HepG2 (cell line): ENCODE measurements around the gene KIAA0232. TPM values are rescaled to one million over a fixed set of nuclear protein-coding genes. Genes with fewer than 3 reads are reported as not detected.

Source experiments
- ATAC-seq: fragments of 200-7000 bp; cut with Tn5 transposase; 3 replicates; pipeline ENCODE4 v1.9.1; 2020; ENCODE audit warnings: mild to moderate bottlenecking, moderate library complexity
- BruUV-seq: library from RNA; stranded (reverse); fragments of 400-500 nt; replicated peaks from 2 replicates; lab custom pipeline; 2021; lab: Mats Ljungman, UMichigan
- CTCF ChIA-PET: fragments of 300-600 bp; formaldehyde crosslinking; extraction: SDS; loops from one replicate; lab custom pipeline; 2021; ENCODE audit warnings: low total read pairs, inconsistent platforms, low intra/inter-chr PET ratio; lab: Yijun Ruan, JAX
- POLR2A ChIA-PET: fragments of 350-600 bp; sonication (Branson Sonifier 250); formaldehyde crosslinking; loops from one replicate; lab custom pipeline; 2020; ENCODE audit warnings: antibody characterized with exemption, inconsistent platforms; lab: Yijun Ruan, JAX
- DNase-seq: peaks from one replicate; pipeline ENCODE4 v3.0.0-alpha.2; 2015; ENCODE audit warnings: low spot score
- FAIRE-seq: peaks from 3 replicates; lab custom pipeline; 2011; peaks lifted over from hg19 to GRCh38; lab: Jason Lieb, UNC
- H2AFZ ChIP-seq: one replicate; pipeline ENCODE4 v1.6.1; 2011; ENCODE audit warnings: low read length, inconsistent platforms
- H3K27ac ChIP-seq: fragments of 300-600 bp; 3 replicates; pipeline ENCODE4 v1.8.0; 2011; ENCODE audit warnings: mixed run types, mild to moderate bottlenecking, mixed read lengths, low read length, inconsistent platforms; ENCODE audit not compliant: insufficient read depth; ENCODE audit errors: extremely low read length
- H3K27me3 ChIP-seq, 2 experiments: fragments of 200-600 bp in 1 of 2; 2 replicates in 1 of 2; 3 replicates in 1 of 2; pipeline versions ENCODE4 v1.6.0 to v1.8.0; 2011; ENCODE audit warnings: low read length in 2 of 2, mild to moderate bottlenecking in 2 of 2, moderate library complexity in 2 of 2, inconsistent platforms in 1 of 2; ENCODE audit not compliant: insufficient read depth in 2 of 2, control insufficient read depth in 1 of 2
- H3K36me3 ChIP-seq, 2 experiments: fragments of 200-600 bp in 1 of 2; replicated peaks in 1 of 2; 2 replicates in 1 of 2; 3 replicates in 1 of 2; pipeline versions ENCODE4 v1.5.1 to v1.8.0; 2011; ENCODE audit warnings: low read length in 2 of 2, inconsistent platforms in 1 of 2; ENCODE audit not compliant: insufficient read depth in 2 of 2, control insufficient read depth in 1 of 2
- H3K4me1 ChIP-seq: 2 replicates; pipeline ENCODE4 v1.5.1; 2012; ENCODE audit warnings: low read length, inconsistent platforms; ENCODE audit not compliant: insufficient read depth
- H3K4me2 ChIP-seq: 2 replicates; pipeline ENCODE4 v1.6.0; 2011; ENCODE audit warnings: low read depth, low read length, inconsistent platforms
- H3K4me3 ChIP-seq, 3 experiments: fragments of 200-600 bp in 1 of 3; sonication (generic), shearing (Covaris generic) in 1 of 3; replicated peaks in 1 of 3; 2 replicates each; pipeline ENCODE4 v1.5.1; 2011 to 2016; ENCODE audit warnings: low read length in 3 of 3, inconsistent platforms in 2 of 3, low read depth in 2 of 3, mild to moderate bottlenecking in 2 of 3, control low read depth in 1 of 3, mixed read lengths in 1 of 3; ENCODE audit not compliant: insufficient read depth in 1 of 3
- H3K79me2 ChIP-seq: one replicate; pipeline ENCODE4 v1.6.1; 2011; ENCODE audit warnings: low read length, inconsistent platforms; ENCODE audit not compliant: insufficient read depth
- H3K9ac ChIP-seq: 2 replicates; pipeline ENCODE4 v1.6.0; 2011; ENCODE audit warnings: mild to moderate bottlenecking, low read depth, low read length, inconsistent platforms; ENCODE audit not compliant: insufficient read depth
- H3K9me3 ChIP-seq: 2 replicates; pipeline ENCODE4 v1.5.1; 2012; ENCODE audit warnings: mild to moderate bottlenecking, low read length
- H4K20me1 ChIP-seq: 2 replicates; pipeline ENCODE4 v1.6.0; 2011; ENCODE audit warnings: inconsistent platforms, mild to moderate bottlenecking, low read length, moderate library complexity; ENCODE audit not compliant: insufficient read depth
- AKNA ChIP-seq: sonication (generic); formaldehyde crosslinking; IDR thresholded peaks from 2 replicates; pipeline ENCODE4 v1.4.0; 2020; ENCODE audit warnings: missing genetic modification reagents, borderline replicate concordance
- HES4 ChIP-seq: sonication (generic); formaldehyde crosslinking; IDR thresholded peaks from 2 replicates; pipeline ENCODE4 v1.9.0; 2021; ENCODE audit warnings: mild to moderate bottlenecking, missing genetic modification reagents, borderline replicate concordance
- REST ChIP-seq, 2 experiments: IDR thresholded peaks; 2 replicates each; pipeline ENCODE4 v1.6.1; 2011 to 2012; ENCODE audit warnings: low read length in 2 of 2, borderline replicate concordance in 1 of 2, low read depth in 1 of 2, mild to moderate bottlenecking in 1 of 2, moderate library complexity in 1 of 2
- RFX3 ChIP-seq: IDR thresholded peaks from 2 replicates; pipeline ENCODE4 v1.6.1; 2016; ENCODE audit warnings: missing biosample characterization, missing genetic modification reagents
- RXRA ChIP-seq: sonication (generic); formaldehyde crosslinking; IDR thresholded peaks from 2 replicates; pipeline ENCODE4 v1.5.1; 2020; ENCODE audit warnings: missing genetic modification reagents
- ZNF777 ChIP-seq: sonication (generic); formaldehyde crosslinking; IDR thresholded peaks from 2 replicates; pipeline ENCODE4 v1.4.0; 2020; ENCODE audit warnings: missing genetic modification reagents
- WGBS: methylation state at CpG from one replicate; pipeline ENCODE4 v1.1.6; 2017; ENCODE audit warnings: low lambda C conversion rate; 5-methylcytosine and 5-hydroxymethylcytosine counted together
- in situ Hi-C: cut with HindIII; loops from 2 replicates; pipeline ENCODE4 v1.10.0; 2017; ENCODE audit warnings: low pct_unique_long_range_greater_than_20kb; ENCODE audit not compliant: extremely low pct_ligation_motif_present
- intact Hi-C: fragments of 100-400 bp; cut with micrococcal nuclease; formaldehyde crosslinking; loops from one replicate; pipeline ENCODE4 v1.10.0; 2022; ENCODE audit not compliant: unreplicated experiment
- polyA plus RNA-seq, 8 experiments: library from polyadenylated mRNA; depleted of rRNA in 3 of 8; stranded (reverse) in 7 of 8; unstranded in 1 of 8; fragments of >200 nt; fragmentation: Illumina TruSeq in 4 of 8; extraction: Trizol in 4 of 8; gene quantifications; 2 replicates each; pipeline versions ENCODE4 v1.2.1 to v1.2.3, GENCODE V29; 2011 to 2016; ENCODE audit warnings: low read depth in 4 of 8, missing spikeins in 1 of 8, mixed read lengths in 1 of 8; ENCODE audit not compliant: insufficient read depth in 1 of 8
- total RNA-seq, 5 experiments: library from RNA; depleted of rRNA; stranded (reverse); fragments of >200 nt; fragmentation: Illumina TruSeq; extraction: Trizol; gene quantifications; 2 replicates each; pipeline ENCODE4 v1.2.3, GENCODE V29; 2016; ENCODE audit warnings: low read depth in 1 of 5

The KIAA0232 gene
- total and polyA plus RNA-seq, 2 of the 13 experiments (the other 11 are each of a cell fraction or from before 2014, with no cell fraction given), result 7.8 to 17.1 TPM

GRCh38 chr4:6888506-6889071, 106.1 kb downstream of the KIAA0232 start:
- intact Hi-C loops, result no loop called here
- DNase-seq, result no peak
- FAIRE-seq, result no peak
- CTCF ChIA-PET, result no interaction called here
- in situ Hi-C loops, result no loop called here
- H3K9ac ChIP-seq, result no peak overlapping the region
- WGBS, result 92% methylated on average over 6 of the region's 15 CpGs
- no peaks in the 10 kb centered on the region for H3K36me3 ChIP-seq
- H2AFZ ChIP-seq, result no peak overlapping the region
- H3K27me3 ChIP-seq, result no peaks in the 10 kb centered on the region
- no TSS peak for BruUV-seq
- ATAC-seq, result no peak
- TF ChIP-seq HES4 (CRISPR knock-in tag) (no peak), REST (IDR thresholded peaks at IDR 0.05; ENCODE audit: borderline replicate concordance in 1 of 2, low read depth in 1 of 2, low read length in 2 of 2) (no peak), RFX3 (CRISPR knock-in tag) (no peak), RXRA (CRISPR knock-in tag) (no peak), AKNA (CRISPR knock-in tag) (no peak), ZNF777 (no peak)
- TF ChIP-seq, all 625 proteins: peak for 0
- Histone ChIP-seq H3K4me1 (peaks cover 24% of the 10 kb centered on the region), H3K9me3 (peaks cover 11% of the 10 kb centered on the region), H4K20me1 (no peaks in the 10 kb centered on the region), H3K79me2 (no peaks in the 10 kb centered on the region), H3K4me3 (no peak overlapping the region), H3K4me2 (no peak overlapping the region), H3K27ac (no peak overlapping the region)
- POLR2A ChIA-PET, result no interaction called here
